Activated CD4-positive, alpha-beta T cell treated with anti-CD3 and anti-CD28 coated beads, Interleukin-2, amount 10 ng/mL, durations not matched to agents 24 days and 14 days (primary cell): ENCODE data around the gene GIPC2. TPM values are rescaled to one million over a fixed set of nuclear protein-coding genes. Genes with fewer than 3 reads are reported as not detected.

ENCODE experiments used
- DNase-seq: peaks from one replicate; pipeline ENCODE4 v3.0.0; 2022
- H3K27ac Mint-ChIP-seq: one replicate; pipeline ENCODE4 v1.8.0; 2022; ENCODE audit warnings: mild to moderate bottlenecking, mixed read lengths
- H3K27me3 Mint-ChIP-seq: one replicate; pipeline ENCODE4 v1.8.0; 2022; ENCODE audit warnings: mixed read lengths
- H3K36me3 Mint-ChIP-seq: one replicate; pipeline ENCODE4 v1.8.0; 2022; ENCODE audit warnings: low read depth, mild to moderate bottlenecking, mixed read lengths
- H3K4me1 Mint-ChIP-seq: one replicate; pipeline ENCODE4 v1.8.0; 2021; ENCODE audit warnings: mixed read lengths
- H3K4me3 Mint-ChIP-seq: one replicate; pipeline ENCODE4 v1.8.0; 2022; ENCODE audit warnings: mild to moderate bottlenecking, moderate library complexity, mixed read lengths
- H3K9me3 Mint-ChIP-seq: one replicate; pipeline ENCODE4 v1.8.0; 2021; ENCODE audit warnings: mixed read lengths
- intact Hi-C: fragments of 100-400 bp; cut with micrococcal nuclease; formaldehyde crosslinking; loops from one replicate; pipeline ENCODE4 v1.15.1; 2023
- total RNA-seq: library from RNA; stranded (reverse); gene quantifications from 2 replicates; pipeline ENCODE4 v1.2.3, GENCODE V29; 2022

Gene GIPC2
- total RNA-seq, 1 donor from 2014 or later = not detected

DNA sequence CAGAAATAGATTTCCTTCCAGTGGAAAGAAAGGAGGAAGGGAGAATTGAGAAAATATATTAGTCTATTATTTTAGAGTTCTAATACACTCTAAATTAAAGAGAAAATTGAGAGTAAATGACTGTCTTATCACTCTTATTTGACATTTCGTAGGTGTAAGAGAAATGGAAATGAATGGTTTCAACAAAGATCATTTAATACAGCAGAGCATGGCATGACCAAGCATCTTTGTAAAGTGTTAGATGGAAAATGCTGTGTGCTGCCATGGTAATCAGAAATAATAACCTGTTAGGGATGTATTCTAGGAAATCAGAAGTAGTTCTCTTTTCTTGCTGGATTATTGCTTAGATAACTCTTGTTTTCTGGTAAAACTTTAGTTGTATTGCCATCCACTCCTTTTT is 90.9 kb downstream of the GIPC2 start:
- intact Hi-C loops = no loop called here
- H3K4me1 Mint-ChIP-seq = peaks cover 2% of the 10 kb centered on the region
- no peak overlapping the region for H3K4me3 Mint-ChIP-seq
- H3K27me3 Mint-ChIP-seq = peaks cover 14% of the 10 kb centered on the region
- no peak overlapping the region for H3K27ac Mint-ChIP-seq
- no peaks in the 10 kb centered on the region for H3K9me3 Mint-ChIP-seq
- no peaks in the 10 kb centered on the region for H3K36me3 Mint-ChIP-seq
- DNase-seq = no peak

DNA sequence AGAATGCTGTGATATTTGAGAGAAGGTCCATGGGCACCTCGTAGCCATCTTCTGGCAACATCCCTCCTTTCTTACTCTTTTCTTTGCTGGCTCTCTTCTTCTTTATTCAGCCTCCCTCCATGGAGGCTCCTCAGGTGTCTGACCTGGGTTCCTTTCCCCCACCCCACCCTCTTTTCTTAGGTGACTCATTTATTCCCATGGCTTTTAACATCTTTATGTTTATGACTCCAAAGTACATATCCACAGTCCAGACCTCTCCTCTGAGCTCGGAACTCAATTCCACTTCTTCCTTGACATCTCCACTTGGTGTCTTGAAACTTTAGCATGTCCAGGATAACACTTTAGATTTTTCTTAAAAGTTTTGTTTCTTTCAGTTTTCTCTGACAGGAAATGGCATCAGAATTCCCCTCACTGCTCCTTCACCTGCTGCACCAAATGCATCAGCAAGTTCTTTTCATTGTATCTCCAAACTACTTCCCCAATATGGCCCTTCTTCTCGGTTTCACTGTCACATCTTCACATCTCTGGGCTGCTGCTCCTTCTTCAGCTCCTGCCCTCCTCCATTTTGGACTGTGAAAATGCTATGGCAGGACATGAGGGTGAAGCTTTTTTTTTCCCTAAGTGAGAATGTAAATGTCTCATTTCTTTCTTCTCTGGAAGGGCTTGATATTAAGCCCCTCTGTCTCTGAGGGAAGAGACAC is 95.9 kb downstream of the GIPC2 start:
- Mint-ChIP-seq H3K9me3 (no peaks in the 10 kb centered on the region), H3K27me3 (peaks cover 9% of the 10 kb centered on the region), H3K4me3 (no peak overlapping the region), H3K4me1 (peaks cover 17% of the 10 kb centered on the region), H3K36me3 (no peaks in the 10 kb centered on the region), H3K27ac (no peak overlapping the region)
- intact Hi-C loops = no loop called here
- no peak for DNase-seq

DNA sequence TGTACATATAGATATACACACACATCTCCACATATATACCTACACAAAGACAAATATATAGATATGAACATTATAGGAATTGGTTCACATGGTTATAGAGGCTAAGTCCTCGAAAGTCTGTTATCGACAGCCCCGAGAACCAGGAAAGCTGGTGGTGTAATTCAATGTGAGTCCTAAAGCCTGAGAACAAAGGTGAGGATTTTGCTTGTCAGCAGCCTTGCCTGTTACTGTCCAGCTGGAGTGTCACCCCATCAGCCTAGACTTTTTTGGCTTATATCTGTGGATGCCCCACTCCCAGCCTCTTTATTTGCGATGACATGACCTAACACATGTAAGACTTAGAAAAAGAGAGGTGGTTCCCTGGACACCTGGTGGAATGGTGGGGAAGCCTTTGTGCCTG is 97.0 kb downstream of the GIPC2 start:
- intact Hi-C loops = no loop called here
- H3K9me3 Mint-ChIP-seq = no peaks in the 10 kb centered on the region
- no peak for DNase-seq
- H3K36me3 Mint-ChIP-seq = no peaks in the 10 kb centered on the region
- H3K4me1 Mint-ChIP-seq = peaks cover 17% of the 10 kb centered on the region
- H3K27ac Mint-ChIP-seq = no peak overlapping the region
- H3K4me3 Mint-ChIP-seq = peak overlapping the region; percentile 71
- peaks cover 11% of the 10 kb centered on the region for H3K27me3 Mint-ChIP-seq

DNA sequence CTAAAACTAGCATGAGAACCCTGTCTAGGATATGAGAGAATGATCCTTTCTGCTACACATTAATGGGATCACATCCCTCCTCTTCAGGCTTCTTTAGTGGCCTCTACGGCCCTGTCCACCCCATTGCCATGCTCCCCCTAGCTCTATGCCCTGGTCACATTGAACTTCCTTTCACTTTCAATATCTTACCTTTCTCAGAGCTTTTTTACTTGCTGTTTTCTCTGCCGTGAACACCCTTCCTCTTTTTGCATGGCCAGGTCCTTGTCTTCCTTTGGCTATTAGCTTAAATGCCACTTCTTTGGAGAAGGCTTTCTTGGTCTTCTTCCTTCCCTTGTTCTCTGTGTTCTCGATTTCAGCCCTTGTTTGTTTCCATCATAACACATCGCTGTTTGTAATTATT is 97.4 kb downstream of the GIPC2 start:
- intact Hi-C loops = no loop called here
- Mint-ChIP-seq H3K4me3 (peak overlapping the region; percentile 71), H3K4me1 (peaks cover 17% of the 10 kb centered on the region)

DNA sequence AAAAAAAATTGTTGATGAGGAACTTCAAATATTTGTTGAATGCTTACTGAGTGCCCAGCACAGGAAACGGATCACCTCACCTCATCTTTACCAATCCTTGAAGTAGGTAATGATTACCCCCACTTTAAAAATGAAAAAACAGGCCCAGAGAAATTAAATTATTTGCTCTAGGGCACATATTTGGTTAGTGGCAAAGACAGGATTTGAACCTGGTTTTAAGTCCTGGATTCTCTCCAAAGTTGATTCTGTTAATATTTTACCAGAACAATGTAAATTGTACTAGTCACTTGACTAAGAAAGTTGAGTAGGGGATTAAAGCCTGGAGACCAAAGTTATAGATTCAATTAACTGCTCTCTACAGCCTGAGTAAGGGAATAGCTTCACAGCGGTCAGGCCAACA is 97.9 kb downstream of the GIPC2 start:
- H3K4me1 Mint-ChIP-seq = peaks cover 17% of the 10 kb centered on the region
- intact Hi-C loops = no loop called here
- peak overlapping the region; percentile 71 for H3K4me3 Mint-ChIP-seq
- H3K27ac Mint-ChIP-seq = no peak overlapping the region
- no peaks in the 10 kb centered on the region for H3K9me3 Mint-ChIP-seq
- H3K27me3 Mint-ChIP-seq = peaks cover 16% of the 10 kb centered on the region
- DNase-seq = no peak
- H3K36me3 Mint-ChIP-seq = no peaks in the 10 kb centered on the region

More for the DNA sequence above, 97.4 kb downstream of the GIPC2 start:
- H3K36me3 Mint-ChIP-seq = no peaks in the 10 kb centered on the region
- H3K27ac Mint-ChIP-seq = peak overlapping the region; percentile 51
- DNase-seq = peak; percentile 69
- H3K27me3 Mint-ChIP-seq = peaks cover 13% of the 10 kb centered on the region
- no peaks in the 10 kb centered on the region for H3K9me3 Mint-ChIP-seq

DNA sequence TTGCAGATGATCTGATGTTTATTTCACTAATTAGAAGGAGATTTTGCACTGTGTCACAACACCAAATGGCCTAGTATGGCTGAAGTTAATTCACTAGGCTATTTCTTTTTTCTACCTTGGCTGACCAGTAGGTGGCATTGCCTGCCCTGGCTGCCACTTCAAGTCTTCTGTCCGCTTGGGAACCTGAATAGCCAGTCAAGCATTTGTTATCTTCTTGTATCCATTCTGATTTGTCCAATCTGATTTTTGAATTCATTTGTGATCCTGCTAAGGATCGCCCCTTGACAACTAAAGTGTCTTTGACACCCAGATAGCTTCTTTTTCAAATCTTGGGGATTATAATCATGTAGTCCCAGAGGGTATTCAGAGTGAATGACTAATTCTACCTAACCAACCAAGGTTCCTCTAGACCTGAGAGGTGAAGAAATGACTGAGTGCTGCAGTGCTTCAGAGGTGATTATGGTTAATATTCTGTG is 99.4 kb downstream of the GIPC2 start:
- Mint-ChIP-seq H3K36me3 (no peaks in the 10 kb centered on the region), H3K9me3 (no peaks in the 10 kb centered on the region), H3K4me1 (peaks cover 17% of the 10 kb centered on the region), H3K4me3 (no peak overlapping the region), H3K27me3 (peaks cover 16% of the 10 kb centered on the region), H3K27ac (no peak overlapping the region)
- intact Hi-C loops = loop anchor here (5.0 kb wide), 1 partner anchor 462 kb away; no protein-coding TSS in a partner anchor
- DNase-seq = peak; percentile 78

DNA sequence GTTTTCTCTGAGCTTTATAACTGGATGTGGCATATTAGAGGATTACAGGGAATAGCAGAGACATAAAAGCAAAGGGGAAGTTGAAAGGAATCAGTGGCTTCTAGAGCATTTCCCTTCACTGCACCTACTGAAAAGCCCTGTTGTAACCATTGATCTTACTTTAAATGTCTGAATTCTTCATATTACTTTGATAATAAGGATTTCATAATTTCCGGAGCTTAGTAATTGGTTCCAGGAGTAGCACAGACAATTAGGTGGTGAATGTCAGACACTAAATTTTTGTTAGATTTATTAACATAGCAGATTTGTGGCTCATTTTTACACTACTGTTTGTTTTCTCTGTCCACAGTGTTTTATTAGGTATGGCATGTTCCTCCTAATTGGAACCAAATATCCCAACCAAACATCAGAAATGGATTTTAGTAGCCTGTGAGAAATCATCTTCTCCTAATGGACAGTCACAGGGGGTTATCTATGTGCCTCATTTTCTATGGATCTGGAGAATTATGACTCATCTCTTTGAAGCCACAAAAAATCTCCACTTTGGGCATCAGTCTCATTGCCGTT is 100.5 kb downstream of the GIPC2 start:
- DNase-seq = no peak
- H3K36me3 Mint-ChIP-seq = no peaks in the 10 kb centered on the region
- peaks cover 17% of the 10 kb centered on the region for H3K4me1 Mint-ChIP-seq
- H3K4me3 Mint-ChIP-seq = no peak overlapping the region
- intact Hi-C loops = loop anchor here (5.0 kb wide), 1 partner anchor 461 kb away; no protein-coding TSS in a partner anchor
- peaks cover 18% of the 10 kb centered on the region for H3K27me3 Mint-ChIP-seq
- H3K27ac Mint-ChIP-seq = no peak overlapping the region
- H3K9me3 Mint-ChIP-seq = no peaks in the 10 kb centered on the region

DNA sequence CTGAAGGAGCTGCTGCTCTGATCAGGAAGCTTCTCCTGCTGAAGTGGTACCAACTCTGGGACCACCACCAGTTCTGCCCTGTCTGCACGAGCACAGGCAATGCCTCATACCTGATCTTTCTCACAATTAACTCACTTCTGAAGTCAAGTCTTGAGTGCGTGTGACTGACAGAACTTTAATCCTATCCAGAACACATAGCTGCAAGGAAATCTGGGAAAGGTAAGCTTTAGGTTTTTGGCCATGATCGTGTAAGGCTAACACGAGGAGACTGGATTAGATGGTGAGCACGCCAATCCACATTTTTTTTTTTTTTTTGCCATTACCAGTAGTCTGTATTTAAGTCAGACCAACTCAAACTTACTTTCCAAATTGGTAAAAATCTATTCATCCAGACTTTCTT is 101.3 kb downstream of the GIPC2 start:
- H3K27me3 Mint-ChIP-seq = peaks cover 18% of the 10 kb centered on the region
- no peaks in the 10 kb centered on the region for H3K36me3 Mint-ChIP-seq
- no peaks in the 10 kb centered on the region for H3K9me3 Mint-ChIP-seq
- H3K4me3 Mint-ChIP-seq = no peak overlapping the region
- H3K4me1 Mint-ChIP-seq = peaks cover 12% of the 10 kb centered on the region
- DNase-seq = no peak
- intact Hi-C loops = loop anchor here (5.0 kb wide), 1 partner anchor 460 kb away; no protein-coding TSS in a partner anchor
- no peak overlapping the region for H3K27ac Mint-ChIP-seq

DNA sequence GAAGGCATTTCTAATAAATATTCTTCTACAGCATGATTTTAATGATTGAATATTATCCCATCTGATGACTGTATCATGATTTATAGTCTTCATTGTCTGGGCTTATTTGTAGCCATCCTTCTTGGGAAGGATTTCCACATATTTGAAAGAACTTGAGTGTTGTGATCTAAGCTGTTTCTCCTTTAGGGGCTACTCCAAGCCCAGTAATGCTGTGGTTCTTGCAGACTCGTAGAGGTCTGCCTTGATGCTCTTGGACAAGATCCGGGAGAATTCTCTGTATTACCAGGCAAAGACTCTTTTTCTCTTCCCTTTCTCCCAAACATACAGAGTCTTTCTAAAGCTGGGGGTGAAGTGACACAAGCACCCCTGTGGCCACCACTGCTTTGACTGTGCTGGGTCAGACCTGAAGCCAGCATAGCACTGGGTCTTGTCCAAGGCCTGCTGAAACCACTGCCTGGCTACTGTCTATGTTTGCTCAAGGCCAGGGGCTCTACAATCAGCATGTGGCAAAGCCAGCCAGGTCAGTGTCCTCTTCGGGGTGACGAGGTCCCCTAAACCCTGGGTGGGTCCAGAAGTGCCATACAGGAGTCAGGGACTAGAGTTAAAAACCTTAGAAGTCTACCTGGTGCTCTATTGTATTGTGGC is 107.4 kb downstream of the GIPC2 start:
- intact Hi-C loops = no loop called here
- no peak overlapping the region for H3K27ac Mint-ChIP-seq
- H3K9me3 Mint-ChIP-seq = no peaks in the 10 kb centered on the region
- H3K36me3 Mint-ChIP-seq = no peaks in the 10 kb centered on the region
- H3K4me1 Mint-ChIP-seq = no peaks in the 10 kb centered on the region
- DNase-seq = no peak
- no peak overlapping the region for H3K4me3 Mint-ChIP-seq
- peaks cover 15% of the 10 kb centered on the region for H3K27me3 Mint-ChIP-seq

DNA sequence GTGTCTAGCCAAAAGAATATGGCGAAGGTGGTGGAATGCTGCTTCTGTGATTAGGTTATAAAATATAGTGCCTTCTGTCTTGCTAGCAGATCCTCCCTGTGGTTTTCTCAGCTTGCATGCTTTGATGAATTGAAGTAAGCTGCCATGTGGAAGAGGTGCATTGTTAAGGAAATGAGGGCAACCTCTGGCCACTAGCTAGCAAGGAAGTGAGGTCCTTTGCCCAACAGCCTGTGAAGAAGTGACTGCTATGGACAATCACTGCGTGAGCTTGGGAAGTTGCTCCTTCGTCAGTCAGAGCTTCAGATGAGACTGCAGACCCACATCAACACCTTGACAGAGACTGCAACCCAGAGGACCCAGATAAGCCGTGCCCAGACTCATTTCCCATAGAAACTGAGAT is 109.4 kb downstream of the GIPC2 start:
- Mint-ChIP-seq H3K9me3 (no peaks in the 10 kb centered on the region), H3K36me3 (no peaks in the 10 kb centered on the region), H3K27ac (no peak overlapping the region), H3K4me1 (no peaks in the 10 kb centered on the region), H3K4me3 (no peak overlapping the region), H3K27me3 (peaks cover 11% of the 10 kb centered on the region)
- no peak for DNase-seq
- intact Hi-C loops = no loop called here

DNA sequence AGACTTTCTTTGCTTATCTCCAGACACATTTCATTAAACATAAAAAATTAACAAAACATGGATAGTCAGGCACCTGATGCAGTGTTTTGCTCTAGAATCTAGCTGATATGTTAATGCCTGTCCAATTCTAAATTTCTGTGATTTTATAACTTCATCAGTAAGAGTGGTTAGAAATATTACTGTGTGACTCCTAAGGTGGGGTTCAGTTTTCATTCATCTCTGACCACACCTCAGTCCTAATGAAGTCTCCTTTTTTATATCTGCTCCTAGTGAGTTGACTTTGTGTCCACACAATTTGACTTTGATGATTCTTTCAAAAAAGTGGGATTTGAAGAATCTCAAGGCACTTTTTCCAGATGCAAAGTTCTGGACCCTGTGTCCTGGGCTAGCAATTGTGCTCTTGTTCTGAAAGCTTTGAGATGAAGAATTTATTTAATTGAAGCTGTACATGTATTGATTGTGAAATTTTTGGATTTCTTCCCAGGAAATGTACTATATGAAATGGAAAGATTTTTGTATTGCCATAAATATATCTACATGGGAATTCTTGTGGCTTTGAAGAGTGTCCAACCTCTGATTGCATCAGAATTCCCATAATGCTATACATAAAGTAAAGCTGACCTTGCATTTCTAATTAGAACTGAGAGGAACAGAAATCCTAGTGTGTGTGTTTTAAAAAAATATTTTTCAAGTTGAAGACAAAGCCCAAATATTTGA is 111.2 kb downstream of the GIPC2 start:
- no peak for DNase-seq
- Mint-ChIP-seq H3K9me3 (no peaks in the 10 kb centered on the region), H3K4me1 (no peaks in the 10 kb centered on the region)

DNA sequence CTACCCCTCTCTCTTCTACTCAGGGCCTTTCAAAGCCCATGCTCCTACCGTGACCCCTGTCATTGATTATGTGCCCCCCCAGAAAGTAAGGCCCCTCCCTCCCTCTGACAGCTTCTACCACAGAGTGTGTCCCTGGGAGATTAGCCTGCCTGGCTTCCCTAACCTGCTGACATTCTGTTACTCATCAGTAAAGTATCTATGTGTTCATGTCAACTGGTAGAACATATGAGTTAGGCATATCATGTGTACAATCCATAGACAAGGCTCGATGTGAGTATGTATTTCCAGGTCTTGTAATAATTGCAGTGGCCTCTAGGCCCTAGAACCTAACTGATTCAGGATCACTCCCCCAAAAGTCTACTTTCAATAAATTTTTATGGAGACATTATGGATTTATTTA is 120.0 kb downstream of the GIPC2 start:
- intact Hi-C loops = no loop called here
- H3K9me3 Mint-ChIP-seq = no peaks in the 10 kb centered on the region
- H3K36me3 Mint-ChIP-seq = no peaks in the 10 kb centered on the region
- H3K4me1 Mint-ChIP-seq = no peaks in the 10 kb centered on the region
- peaks cover 3% of the 10 kb centered on the region for H3K27me3 Mint-ChIP-seq
- H3K27ac Mint-ChIP-seq = no peak overlapping the region
- no peak overlapping the region for H3K4me3 Mint-ChIP-seq
- DNase-seq = no peak

More for the DNA sequence above, 111.2 kb downstream of the GIPC2 start:
- Mint-ChIP-seq H3K27ac (no peak overlapping the region), H3K27me3 (peaks cover 10% of the 10 kb centered on the region), H3K36me3 (no peaks in the 10 kb centered on the region), H3K4me3 (no peak overlapping the region)
- intact Hi-C loops = no loop called here

DNA sequence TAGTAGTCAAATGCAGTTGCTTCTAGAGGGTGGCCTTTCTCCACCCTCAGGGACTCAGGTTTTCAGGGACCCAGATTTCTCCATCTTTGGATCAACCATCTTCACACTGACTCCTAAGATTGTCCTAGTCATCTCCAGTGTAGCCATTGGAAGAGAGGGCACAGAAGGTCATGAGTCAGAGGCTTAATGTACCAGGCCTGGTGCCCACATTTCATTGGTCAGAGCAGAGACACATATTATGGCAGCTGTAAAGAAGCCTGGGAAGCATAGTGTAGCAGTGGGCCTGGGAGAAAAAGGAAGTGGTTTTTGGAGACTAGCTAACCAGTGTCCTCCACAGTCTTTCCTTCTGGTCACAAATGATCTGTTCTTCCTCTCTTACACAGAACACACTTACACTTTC is 122.5 kb downstream of the GIPC2 start:
- no peaks in the 10 kb centered on the region for H3K36me3 Mint-ChIP-seq
- peaks cover 4% of the 10 kb centered on the region for H3K27me3 Mint-ChIP-seq
- H3K9me3 Mint-ChIP-seq = no peaks in the 10 kb centered on the region
- no peak for DNase-seq
- no peak overlapping the region for H3K4me3 Mint-ChIP-seq
- H3K4me1 Mint-ChIP-seq = no peaks in the 10 kb centered on the region
- no peak overlapping the region for H3K27ac Mint-ChIP-seq
- intact Hi-C loops = no loop called here

DNA sequence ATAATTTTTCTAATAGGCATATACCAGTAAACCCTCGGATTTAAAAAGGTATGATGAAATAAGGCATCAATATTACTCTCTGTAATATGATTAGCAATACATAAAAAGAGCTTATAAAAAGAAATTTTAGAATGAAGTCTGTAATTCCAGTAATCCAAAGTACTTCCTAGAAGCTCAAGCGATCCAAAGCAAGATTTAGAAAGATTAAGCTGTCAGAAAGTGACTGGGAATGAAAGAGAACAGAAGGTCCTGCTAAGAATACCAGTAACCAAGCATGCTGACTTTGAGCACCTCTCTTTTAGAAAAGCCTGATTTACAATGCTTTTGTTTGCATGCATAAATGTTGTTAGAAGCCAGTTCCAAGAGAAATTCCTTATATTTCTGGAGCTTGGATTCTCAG is 125.1 kb downstream of the GIPC2 start:
- Mint-ChIP-seq H3K4me3 (no peak overlapping the region), H3K9me3 (no peaks in the 10 kb centered on the region), H3K4me1 (no peaks in the 10 kb centered on the region), H3K27ac (no peak overlapping the region), H3K27me3 (peaks cover 4% of the 10 kb centered on the region), H3K36me3 (no peaks in the 10 kb centered on the region)
- DNase-seq = no peak
- intact Hi-C loops = no loop called here
